ENCODE results near the gene C17orf58. TPM values are rescaled to one million over a fixed set of nuclear protein-coding genes. Genes with fewer than 3 reads are reported as not detected.

The C17orf58 gene
- total RNA-seq, 2 donors from 2014 or later = 10.3 to 13.6 TPM

GRCh38 chr17:68011199-68011665, 15.0 kb upstream of the C17orf58 start:
- H3K4me1 ChIP-seq = no peaks in the 10 kb centered on the region
- no peaks in the 10 kb centered on the region for H3K27me3 ChIP-seq
- peak; percentile 60 for DNase-seq
- no peak overlapping the region for H3K27ac ChIP-seq
- no peaks in the 10 kb centered on the region for H3K36me3 ChIP-seq
- intact Hi-C loops (cut with DNase I) = loop anchor here (10.0 kb wide), 1 partner anchor 46 kb away; no protein-coding TSS in a partner anchor
- TF ChIP-seq CTCF (IDR thresholded peaks at IDR 0.05) = peak; percentile 66
- H3K4me3 ChIP-seq = peak overlapping the region; percentile 12
- no peak overlapping the region for H3K9ac ChIP-seq (ENCODE audit: low read depth in 2 of 2, low read length in 2 of 2)
- H3K9me3 ChIP-seq = no peaks in the 10 kb centered on the region

- H3K9me3 ChIP-seq = no peaks in the 10 kb centered on the region
- no peaks in the 10 kb centered on the region for H3K27me3 ChIP-seq
- no peak for TF ChIP-seq CTCF (IDR thresholded peaks at IDR 0.05)
- H3K4me1 ChIP-seq = no peaks in the 10 kb centered on the region
- no peaks in the 10 kb centered on the region for H3K36me3 ChIP-seq
- no peak for DNase-seq
- no peak overlapping the region for H3K4me3 ChIP-seq
- no peak overlapping the region for H3K9ac ChIP-seq (ENCODE audit: low read depth in 2 of 2, low read length in 2 of 2)
- no peak overlapping the region for H3K27ac ChIP-seq
- intact Hi-C loops (cut with DNase I) = no loop called here
Observed at GRCh38 chr17:68006797-68007196, 10.5 kb upstream of the C17orf58 start.

- TF ChIP-seq CTCF (IDR thresholded peaks at IDR 0.05) = no peak
- intact Hi-C loops (cut with DNase I) = no loop called here
- no peak overlapping the region for H3K27ac ChIP-seq
- DNase-seq = no peak
- H3K27me3 ChIP-seq = no peaks in the 10 kb centered on the region
- H3K36me3 ChIP-seq = no peaks in the 10 kb centered on the region
- no peaks in the 10 kb centered on the region for H3K9me3 ChIP-seq
- H3K4me3 ChIP-seq = no peak overlapping the region
- H3K9ac ChIP-seq (ENCODE audit: low read depth in 2 of 2, low read length in 2 of 2) = no peak overlapping the region
- no peaks in the 10 kb centered on the region for H3K4me1 ChIP-seq
Observed at GRCh38 chr17:68004201-68004600, 7.9 kb upstream of the C17orf58 start.

GRCh38 chr17:67999291-67999911, 3.1 kb upstream of the C17orf58 start:
- intact Hi-C loops (cut with DNase I) = no loop called here
- no peak for TF ChIP-seq CTCF (IDR thresholded peaks at IDR 0.05)
- DNase-seq = no peak

GRCh38 chr17:67998466-67998865, 2.2 kb upstream of the C17orf58 start:
- Histone ChIP-seq H3K9ac (ENCODE audit: low read depth in 2 of 2, low read length in 2 of 2) (no peak overlapping the region), H3K27me3 (no peaks in the 10 kb centered on the region), H3K36me3 (no peaks in the 10 kb centered on the region), H3K4me3 (no peak overlapping the region), H3K4me1 (peaks cover 8% of the 10 kb centered on the region), H3K27ac (no peak overlapping the region), H3K9me3 (no peaks in the 10 kb centered on the region)
- no peak for DNase-seq
- no peak for TF ChIP-seq CTCF (IDR thresholded peaks at IDR 0.05)
- intact Hi-C loops (cut with DNase I) = no loop called here

More at GRCh38 chr17:67999291-67999911, 3.1 kb upstream of the C17orf58 start:
- H3K27me3 ChIP-seq = no peaks in the 10 kb centered on the region
- H3K9ac ChIP-seq (ENCODE audit: low read depth in 2 of 2, low read length in 2 of 2) = no peak overlapping the region
- no peaks in the 10 kb centered on the region for H3K36me3 ChIP-seq
- no peak overlapping the region for H3K27ac ChIP-seq
- H3K4me1 ChIP-seq = peaks cover 8% of the 10 kb centered on the region
- H3K4me3 ChIP-seq = no peak overlapping the region
- no peaks in the 10 kb centered on the region for H3K9me3 ChIP-seq

Data from colonic mucosa (tissue), 4 donors.